GM19395 (cell line): ENCODE measurements around the gene NEXMIF.
"Not testable (repeated sequence)": the region's sequence is repeated elsewhere in the genome, so short reads cannot be mapped to it uniquely, and the experiment has no call there.

Experiments used
- ATAC-seq: cut with Tn5 transposase; IDR thresholded peaks from one replicate; pipeline ENCODE4 v1.9.1; 2021; ENCODE audit warnings: mild to moderate bottlenecking, moderate library complexity; ENCODE audit not compliant: unreplicated experiment

The NEXMIF gene

GRCh38 chrX:74800062-74800461, 125.2 kb downstream of the NEXMIF start:
- ATAC-seq = no peak

GRCh38 chrX:74797338-74797887, 127.8 kb downstream of the NEXMIF start:
- ATAC-seq = no peak

- no peak for ATAC-seq
These were observed 136.6 kb downstream of the NEXMIF start for GRCh38 chrX:74788545-74789086.

DNA sequence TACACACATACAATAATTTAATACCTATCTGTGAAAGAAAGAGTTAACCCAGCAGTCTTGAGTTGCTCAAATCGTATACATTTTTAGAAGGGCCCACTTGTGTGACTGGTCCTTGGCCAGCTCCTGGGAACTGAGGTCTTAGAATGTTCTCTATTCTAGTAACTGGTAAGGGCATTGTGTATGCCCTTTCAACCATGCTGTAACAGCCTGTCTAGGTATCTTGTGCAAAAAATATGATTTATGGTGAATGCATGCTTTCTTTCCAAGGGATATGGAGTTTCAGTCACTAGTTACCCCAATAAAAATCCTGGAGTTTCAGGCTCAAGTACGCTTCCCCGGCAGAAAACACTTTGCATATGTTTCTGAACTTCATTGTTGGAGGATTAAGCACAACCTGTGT, 140.6 kb downstream of the NEXMIF start:
- ATAC-seq = no peak

DNA sequence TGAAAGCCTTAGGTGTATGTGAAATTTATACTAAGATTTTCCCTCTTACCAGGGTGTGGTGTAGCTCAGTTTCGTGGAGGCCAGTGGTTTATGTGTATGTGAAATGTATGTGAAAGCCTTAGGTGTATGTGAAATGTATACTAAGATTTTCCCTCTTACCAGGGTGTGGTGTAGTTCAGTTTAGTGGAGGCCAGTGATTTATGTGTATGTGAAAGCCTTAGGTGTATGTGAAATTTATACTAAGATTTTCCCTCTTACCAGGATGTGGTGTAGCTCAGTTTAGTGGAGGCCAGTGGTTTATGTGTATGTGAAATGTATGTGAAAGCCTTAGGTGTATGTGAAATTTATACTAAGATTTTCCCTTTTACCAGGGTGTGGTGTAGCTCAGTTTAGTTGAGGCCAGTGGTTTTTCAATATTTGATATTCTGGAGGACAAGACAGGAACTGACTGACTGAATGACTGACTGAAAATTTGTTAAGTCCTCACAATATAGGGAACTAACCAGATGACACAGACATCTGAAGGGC, 143.7 kb downstream of the NEXMIF start:
- no peak for ATAC-seq

- ATAC-seq = no peak
These were observed 146.1 kb downstream of the NEXMIF start for GRCh38 chrX:74779175-74779574.

GRCh38 chrX:74774988-74775387, 150.3 kb downstream of the NEXMIF start:
- no peak for ATAC-seq

GRCh38 chrX:74736450-74736849, 188.8 kb downstream of the NEXMIF start:
- no peak for ATAC-seq

GRCh38 chrX:74705269-74705668, 220.0 kb downstream of the NEXMIF start:
- no peak for ATAC-seq

DNA sequence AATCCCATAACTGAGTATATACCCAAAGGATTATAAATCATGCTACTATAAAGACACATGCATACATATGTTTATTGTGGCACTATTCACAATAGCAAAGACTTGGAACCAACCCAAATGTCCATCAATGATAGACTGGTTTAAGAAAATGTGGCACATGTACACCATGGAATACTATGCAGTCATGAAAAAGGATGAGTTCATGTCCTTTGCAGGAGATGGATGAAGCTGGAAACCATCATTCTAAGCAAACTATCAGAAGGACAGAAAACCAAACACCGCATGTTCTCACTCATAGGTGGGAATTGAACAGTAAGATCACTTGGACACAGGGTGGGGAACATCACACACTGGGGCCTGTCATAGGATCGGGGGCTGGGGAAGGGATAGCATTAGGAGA, 223.9 kb downstream of the NEXMIF start:
- ATAC-seq = not testable (repeated sequence)

GRCh38 chrX:74684466-74684865, 240.8 kb downstream of the NEXMIF start:
- ATAC-seq = no peak
